Kidney tubule cell (primary cell): ENCODE measurements around the gene SLX4IP.
A peak's percentile ranks its signal among the peaks of the same experiment; 100 is the strongest.
"Not testable (repeated sequence)": the region's sequence is repeated elsewhere in the genome, so short reads cannot be mapped to it uniquely, and the experiment has no call there.

Experiments used
- DNase-seq: peaks from one replicate; pipeline ENCODE4 v3.0.0-alpha.2; 2018; ENCODE audit warnings: low spot score

SLX4IP gene

DNA sequence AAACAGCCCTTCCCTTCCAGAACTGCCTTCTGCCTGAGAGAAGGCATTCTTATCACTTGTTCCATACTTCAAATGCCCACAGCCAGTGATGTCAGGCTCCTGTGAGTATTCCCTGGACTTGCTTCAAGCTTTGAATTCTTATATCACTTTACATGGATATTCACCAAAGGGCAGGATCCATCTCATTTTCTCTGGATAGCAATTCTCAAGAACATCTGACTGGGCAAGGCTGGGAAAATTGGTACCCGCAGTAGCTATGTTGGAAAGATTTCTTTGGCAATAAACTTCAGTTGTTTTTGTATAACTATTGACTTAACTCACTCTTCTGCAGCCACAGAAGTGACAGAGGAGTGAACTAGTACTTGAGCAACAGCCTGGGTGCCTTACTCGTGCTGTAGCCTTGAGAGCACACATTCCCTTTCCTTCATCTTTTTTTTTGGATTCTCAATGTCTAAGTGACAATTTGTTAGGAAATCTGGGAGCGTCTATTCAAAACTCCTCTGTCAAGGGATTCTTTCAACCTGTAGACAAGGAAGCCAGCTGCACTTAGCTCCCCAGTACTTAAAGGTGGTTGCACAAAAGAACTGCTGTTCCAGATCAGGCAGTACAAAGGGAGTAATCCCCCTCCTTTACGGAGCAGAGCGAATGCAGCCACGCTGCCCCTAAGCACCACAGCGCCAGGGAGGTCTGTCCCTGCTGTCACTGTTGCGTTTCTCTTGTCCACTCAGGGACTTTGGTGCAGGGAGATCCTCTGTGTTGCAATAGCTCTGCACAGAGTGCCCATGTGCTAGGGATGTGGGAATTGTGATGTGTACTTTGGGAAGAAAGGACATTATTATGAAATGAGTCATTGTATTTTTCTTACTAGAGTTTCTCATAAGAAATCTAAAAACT is 169.1 kb downstream of the SLX4IP start:
- DNase-seq, result peak; percentile 71

DNA sequence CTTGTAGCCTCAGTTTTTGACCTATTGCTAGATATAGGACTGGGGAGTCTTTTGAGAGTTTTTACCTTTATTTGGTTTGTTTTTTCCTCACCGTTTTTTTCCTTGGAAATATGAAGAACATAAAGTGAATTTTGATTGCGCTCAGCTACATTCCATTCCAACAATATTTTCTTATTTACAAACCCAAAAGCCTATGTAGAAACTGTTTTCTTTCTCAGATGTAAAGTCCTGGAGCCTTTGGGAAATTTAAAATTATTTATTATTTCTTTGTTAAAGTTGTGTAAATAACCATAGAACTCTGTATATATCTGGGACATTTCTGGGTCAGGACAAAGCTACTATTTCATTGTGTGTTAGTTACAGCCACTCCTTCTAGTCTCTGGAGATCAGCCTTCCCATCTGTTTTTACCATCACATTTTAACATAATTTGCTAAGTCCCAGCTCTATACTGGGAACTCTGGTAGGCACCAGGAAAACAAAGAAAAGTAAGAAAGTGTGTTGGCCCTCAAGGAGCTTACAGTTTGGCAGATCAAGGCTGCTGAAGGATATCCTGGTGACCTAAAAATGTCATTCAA is 169.8 kb downstream of the SLX4IP start:
- DNase-seq, result no peak

DNA sequence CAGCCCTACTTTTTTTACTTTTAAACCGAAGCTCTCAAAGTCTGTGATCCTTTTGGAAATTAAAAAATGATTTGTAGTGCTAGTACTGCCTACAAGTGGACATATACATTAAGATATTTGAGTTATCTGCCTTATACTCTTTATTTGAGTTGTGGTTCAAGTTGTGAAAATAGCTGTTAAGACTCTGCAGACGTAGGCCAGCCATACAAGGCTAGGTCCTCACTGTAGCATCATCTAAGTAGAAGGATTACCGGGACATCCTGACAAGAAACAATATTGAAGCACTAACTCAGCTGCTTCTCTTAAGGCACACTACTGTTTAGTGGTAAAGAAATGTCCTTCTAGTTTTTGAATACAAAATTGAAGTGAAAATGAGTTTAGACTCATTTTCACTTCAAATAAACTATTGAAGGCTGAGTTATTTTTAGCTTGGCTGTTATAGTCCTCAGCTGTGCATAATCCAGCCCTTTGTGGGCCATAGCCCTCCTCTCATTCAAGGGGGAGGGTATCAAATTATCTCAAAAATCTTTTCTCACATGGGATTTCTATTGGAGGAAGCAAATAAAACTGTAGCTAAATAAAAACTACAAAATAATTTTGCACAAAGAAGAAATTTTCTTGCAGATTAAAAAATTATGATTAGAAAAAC is 170.6 kb downstream of the SLX4IP start:
- no peak for DNase-seq

DNA sequence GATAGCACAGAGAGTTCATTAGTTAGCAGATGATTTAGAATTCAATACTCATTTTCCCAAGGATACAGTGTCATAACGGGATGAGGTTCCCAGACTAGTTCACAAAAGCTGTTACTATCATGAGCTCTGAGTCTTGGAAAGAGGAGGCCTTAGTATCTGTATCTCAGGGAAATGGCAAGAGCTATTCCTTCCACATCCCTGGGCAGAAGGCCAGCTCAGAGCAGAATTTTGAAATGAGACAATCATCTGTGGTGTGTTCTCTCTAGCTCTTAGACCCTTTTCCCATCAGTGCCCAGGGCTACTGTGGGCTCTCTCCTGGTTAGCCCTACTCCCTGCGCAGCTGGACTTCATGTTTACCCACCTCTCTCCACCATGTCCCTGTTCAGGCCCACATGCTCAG is 174.2 kb downstream of the SLX4IP start:
- no peak for DNase-seq

DNA sequence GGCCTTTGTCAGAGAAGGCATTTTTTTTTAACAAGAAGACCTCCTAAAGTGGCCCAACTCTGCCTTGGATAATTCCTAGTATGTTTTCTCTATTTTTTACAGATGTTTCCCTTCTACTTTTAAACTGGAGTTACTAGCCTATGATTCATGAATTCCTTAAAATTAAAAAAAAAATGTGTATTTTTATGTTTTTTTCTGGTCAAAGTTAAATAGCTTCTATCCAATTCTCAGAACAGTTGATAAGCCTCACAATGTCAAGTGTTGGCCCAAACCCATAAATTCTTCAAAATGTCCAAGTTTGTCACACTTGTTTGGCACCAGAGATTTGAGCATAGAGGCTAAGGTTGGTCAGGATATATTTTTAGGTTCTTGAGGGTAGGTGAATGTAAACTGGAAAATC is 174.7 kb downstream of the SLX4IP start:
- no peak for DNase-seq

DNA sequence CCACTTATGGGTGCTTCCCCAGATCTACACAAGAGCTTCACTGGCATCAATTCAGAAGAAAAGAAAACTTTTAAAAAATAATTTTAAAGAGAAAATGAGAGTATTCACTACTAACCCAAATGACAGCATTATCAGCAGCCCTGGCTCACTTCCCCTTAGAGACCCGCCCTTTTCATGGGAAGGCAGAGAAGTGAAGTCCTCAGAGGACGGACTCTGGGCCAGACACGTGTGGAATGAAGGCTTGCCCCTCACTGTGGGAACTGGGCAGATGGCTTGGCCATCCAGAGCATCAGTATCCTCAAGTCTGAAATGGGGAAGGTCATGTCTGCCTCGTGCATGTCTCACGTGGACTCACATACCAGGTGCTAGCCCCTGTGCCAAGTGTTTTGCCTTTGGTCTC is 175.1 kb downstream of the SLX4IP start:
- DNase-seq, result no peak

DNA sequence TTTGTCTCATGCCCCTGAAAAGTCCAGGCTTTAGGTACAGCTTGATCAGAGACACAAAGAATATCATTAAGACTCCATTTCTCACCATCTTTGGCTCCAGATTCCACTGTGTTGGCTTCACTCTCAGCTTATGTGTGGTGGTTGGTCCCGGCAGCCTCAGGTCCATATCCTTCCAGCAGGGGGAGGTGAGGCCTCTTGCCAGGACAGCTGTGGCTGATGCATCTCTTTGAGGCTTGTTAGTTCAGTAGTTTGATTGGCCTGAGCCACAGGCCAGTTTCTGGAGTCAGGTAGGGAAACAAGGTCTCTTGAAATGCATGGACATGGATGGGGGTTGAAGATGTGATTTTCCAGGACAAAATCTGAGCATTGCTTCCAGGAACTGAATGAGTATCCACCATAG is 176.3 kb downstream of the SLX4IP start:
- DNase-seq, result peak; percentile 28

DNA sequence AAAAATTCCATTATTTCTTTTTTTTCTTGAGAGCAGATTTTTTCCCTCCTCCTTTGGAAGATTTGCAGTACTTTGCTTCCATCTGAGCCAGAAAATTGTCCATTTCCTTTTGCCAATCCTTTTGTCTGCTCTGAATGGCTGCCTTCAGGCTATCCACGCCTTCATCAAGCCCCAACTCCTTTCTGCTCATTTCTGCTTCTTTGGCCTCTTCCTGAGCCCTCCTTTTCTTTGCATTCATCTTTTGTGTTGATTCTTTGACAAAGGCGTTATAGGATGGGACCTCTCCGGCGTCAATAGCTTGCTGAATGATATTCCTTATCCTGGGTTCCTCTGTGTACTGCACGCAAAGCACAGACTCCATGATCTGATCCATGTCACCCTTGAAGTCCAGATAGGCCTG is 178.3 kb downstream of the SLX4IP start:
- DNase-seq, result not testable (repeated sequence)

DNA sequence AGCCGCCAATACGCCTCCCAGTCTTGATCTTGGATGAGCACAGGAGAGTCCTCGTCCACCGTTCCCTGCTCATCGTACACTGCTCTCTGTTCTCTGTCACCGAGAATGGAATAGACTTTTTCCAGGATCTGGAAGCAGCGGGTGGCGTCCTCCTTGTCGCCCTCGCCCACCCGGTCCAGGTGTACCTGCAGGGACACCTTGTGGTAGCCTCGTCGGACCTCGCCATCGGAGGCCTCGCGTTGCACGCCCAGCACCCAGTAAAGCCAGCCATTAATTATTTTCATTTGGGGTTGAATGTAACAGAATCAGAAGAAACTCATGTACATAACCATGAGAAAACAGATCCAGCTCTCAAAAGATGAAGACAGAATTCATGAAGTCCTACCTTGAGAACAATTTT is 178.8 kb downstream of the SLX4IP start:
- no peak for DNase-seq

DNA sequence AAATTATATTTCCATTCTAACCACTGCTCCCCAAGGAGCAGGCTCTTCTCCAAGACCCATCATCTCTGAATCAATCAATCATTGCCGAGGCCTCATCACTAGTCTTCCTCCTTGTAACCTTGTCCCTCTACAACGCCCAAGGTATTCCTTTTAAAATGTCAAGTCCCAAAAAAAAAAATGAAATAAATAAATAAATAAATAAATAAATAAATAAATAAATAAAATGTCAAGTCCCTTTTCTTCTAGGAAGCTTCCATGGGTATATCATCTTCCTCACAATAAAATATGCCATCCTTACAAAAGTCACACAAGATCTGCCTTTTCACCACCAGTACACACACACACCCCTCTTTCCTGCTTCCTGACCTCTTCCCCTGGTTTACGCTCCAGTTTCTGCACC is 181.1 kb downstream of the SLX4IP start:
- no peak for DNase-seq

DNA sequence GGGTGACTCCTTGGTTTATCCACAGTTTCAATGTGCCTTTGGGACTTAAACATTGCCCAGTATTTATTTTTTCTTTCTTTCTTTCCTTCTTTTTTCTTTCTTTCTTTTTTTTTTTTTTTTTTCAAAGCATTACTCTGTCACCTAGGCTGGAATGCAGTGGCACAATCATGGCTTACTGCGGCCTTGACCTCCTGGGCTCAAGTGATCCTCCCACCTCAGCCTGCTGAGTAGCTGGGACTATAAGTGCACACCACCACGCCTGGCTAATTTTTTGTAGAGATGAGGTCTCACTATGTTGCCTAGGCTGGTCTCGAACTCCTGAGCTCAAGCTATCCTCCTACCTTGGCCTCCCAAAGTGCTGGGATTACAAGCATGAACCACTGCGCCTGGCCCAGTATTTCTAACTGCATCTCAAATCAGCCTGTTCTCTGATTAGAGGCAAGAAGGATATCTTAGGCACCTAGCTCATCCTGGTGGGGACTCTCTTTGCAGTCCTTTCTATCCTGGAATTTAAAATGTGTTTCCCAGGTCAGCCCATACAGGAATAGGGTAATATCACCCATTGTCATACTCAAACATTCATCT is 182.5 kb downstream of the SLX4IP start:
- not testable (repeated sequence) for DNase-seq

DNA sequence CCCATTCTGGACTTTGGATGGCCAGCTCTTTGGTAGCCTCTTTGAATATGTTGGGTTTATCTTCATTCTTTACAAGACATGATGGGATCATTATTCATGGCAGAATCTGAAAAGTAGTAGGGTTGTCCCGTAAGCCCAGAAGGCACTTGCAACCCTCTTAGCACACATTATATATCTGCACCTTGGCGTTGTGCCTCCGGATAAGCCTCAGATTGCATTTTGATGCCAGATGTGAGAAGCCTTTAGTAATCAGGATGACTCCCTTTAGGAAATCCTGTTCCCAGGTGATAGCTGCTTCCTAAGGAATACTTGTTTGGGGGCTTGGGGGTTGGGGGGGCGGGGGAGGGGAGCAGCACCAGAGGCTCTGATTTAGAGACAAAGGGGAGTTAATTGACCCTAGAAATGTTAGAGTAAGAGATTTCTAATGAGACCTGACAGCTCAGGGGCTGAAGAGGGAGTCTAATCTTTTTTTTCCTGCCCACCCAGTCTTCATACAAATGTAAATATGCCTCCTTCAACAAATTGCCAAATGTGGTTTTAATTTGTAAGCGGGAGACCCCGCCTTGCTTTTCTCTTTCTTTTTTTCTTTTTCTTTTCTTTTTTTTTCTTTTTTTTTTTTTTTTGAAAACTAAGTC is 183.6 kb downstream of the SLX4IP start:
- DNase-seq, result no peak

DNA sequence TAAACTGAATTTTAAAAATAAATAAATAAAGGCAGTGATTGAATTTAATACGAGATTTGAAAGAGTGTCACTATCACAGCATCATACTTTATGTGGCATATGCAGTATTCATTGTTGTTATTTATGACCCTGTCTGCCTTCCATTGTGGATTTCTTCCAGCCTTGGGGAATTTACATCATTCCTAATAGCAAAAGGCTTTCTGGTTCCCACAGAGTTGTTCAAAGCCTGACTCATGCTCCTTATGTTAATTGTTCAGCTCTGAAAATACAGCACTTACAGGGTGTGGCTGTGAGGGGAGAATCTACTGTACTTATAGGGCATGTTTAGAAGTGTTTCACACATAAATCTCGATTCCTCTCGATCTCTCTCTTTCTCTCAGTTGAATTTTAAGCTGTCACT is 184.3 kb downstream of the SLX4IP start:
- peak; percentile 63 for DNase-seq

DNA sequence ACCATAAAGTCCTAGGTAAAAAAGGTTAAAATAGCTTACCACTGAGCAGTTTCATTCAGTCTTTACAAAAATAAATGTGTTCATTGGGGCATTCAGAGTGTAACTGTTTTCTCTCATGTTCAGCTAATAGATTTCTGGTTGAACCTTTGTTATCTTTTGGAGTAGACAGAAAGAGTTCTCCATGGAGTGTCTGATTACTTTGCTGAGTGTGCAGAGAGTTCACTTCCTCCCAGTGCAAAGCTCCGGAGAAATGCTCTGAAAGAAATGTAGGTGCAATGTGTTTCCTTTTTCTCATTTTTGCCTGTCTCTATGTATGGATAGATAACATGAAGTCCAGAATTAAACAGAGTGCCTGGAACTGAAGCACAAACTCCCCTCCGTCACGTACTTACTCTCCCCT is 186.0 kb downstream of the SLX4IP start:
- DNase-seq, result no peak

DNA sequence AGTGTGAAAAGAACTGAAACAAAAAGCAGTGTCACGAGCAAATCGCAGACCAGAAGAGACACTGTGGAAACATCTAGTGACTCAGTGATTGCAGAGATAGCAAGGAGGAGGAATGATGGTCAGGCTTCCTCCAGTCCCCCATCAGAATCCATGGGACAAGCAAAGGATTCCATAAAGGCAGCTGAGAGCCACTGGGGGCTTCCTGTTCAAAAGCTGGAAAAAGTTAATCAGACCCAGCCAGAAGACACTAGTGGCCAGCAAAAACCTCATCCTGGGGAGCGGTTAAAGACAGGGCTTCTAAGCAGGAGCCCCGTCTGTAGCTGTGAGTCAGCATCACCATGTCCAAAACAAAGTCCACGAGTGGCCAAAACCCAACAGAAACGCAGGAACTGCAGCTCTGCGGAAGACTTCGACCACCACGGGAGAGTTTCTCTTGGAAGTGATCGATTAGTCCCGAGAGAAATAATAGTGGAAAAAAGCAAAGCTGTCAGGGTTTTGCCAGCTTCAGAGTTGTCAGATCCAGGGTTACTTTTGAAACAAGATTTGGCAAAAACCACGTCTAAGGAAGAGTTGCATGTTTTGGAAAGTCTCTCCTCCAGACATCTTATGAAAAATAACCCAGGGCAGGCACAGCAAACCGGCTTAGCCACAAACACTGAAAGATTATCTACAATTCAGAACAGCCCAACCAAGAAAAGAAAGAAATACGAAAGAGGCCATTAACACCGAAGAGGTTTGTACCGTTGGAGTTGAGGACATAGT is 187.7 kb downstream of the SLX4IP start:
- DNase-seq, result no peak

DNA sequence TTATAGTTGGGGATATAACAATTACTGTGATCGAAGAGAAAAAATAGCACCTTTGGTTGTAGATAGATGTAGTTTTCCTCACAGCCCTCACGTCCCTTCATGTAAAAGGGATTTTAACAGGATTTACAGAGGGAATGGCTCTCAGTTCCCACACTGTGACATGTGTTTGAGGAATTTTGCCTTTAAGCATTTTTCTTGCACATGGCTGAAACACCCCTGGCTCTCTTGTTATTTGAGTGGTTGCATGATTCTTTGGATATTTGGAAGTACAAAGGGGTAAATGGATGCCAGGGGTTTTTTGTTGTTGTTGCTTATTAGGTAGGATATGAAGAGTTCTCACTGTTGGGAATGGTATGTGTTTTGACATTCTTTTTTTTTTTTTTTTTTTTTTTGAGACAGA is 190.5 kb downstream of the SLX4IP start:
- no peak for DNase-seq

DNA sequence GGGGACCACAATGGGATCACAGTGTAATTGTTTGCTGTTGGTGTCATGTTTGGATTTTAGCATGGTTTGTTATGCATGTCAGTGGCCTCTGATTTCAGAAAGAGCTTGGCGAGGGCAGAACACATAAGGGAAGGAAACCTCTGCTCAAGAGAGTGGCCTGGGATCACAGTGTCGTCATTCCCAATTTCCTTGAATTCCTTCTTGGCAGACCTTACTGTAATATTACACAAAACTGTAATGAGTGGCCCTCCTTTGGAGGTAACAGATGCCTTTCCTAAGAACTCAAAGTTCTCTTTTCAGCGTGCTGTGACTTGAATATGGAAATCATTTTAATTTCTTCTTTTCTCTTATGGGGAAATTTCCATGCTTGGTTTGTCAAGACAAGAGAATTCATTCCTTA is 191.8 kb downstream of the SLX4IP start:
- no peak for DNase-seq

DNA sequence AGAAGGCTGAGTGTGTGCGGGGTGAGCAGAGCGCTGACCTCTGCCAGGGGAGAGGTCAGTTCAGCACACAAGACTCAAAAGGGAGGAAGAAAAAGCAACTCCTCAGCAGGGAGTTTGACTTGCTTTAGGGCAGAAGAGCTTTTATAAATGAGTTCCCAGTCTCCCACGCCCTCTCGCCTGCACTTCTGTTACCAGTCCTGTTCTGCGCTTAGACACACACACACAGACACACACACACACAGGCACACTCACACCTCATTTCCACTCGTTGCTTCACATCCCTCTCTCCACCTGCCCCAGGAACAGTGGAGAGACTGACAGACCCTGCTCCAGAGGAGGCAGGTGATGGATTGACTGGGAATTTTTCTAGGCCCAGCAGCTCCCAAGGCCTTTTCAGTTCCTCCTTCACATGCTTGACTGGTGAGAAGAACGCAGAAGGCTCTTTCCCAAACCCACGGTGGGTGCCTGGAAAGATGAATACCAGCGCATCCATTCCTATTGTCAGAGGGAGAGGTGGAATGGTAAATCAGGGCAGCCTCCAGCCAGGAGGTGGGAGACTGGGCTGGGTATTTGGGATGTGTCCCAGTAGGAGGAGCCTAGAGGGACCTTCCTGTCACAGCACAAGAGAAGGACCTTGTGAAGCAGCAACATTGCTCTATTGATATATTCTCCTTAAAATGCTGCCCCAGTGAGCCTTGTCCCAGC is 195.0 kb downstream of the SLX4IP start:
- DNase-seq, result no peak

DNA sequence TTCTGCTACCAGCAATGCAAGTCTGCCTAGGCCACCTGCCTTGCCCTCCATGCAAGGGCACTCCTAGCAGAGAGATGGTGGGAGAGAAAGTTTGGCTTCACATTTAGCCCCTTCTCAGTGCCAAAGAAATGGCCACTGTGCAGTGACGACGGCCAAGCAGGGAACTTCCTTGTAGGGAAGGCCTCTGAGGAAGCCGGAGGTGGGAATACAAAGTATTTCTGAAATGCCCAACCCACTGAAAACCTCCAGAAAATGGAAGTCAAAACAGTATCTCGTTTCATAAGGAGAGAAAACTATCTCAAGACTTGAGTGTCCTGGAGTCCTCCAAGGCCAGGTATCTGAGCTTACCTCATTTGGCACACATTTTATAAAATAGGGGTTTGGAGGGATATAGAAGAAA is 196.0 kb downstream of the SLX4IP start:
- DNase-seq, result no peak

DNA sequence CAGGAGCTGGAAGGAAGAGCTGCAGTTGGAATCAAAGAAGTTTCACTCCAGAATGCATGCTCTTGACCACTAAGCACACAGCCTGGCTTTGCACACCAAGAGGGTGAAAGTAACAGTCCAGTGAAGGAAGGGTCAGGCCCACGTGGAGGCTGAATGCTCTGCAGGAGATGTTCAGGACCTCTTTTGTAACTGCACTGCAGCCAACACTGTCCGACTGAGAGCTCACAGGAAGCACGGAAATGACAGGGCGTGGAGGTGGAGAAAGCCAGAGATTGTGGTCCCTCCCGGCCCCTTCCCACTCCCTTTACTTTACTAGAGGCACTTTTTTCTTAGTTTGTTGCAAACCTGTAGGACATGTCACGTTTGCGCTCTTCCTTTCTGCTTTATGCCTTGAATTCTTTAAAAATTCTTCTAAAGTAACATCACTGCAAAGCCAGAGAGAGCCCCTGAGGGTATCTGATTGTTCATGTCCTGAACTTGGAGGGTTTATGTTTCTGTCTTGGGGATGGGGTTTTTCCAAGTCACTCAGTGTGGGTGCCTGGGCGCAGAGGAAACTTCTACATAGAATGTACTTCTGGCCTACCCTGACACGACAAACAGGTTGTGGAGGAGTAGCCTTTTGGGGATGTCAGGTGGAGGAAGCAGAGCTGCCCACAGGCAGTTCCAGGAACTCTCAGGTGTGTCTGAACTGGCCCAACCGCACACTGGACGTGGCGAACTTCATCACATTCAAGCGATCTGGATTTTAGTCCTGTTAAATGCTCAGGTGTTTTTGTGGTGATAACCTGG is 197.8 kb downstream of the SLX4IP start:
- DNase-seq, result no peak
